ENCODE results near the gene NCDN.

The NCDN gene

DNA sequence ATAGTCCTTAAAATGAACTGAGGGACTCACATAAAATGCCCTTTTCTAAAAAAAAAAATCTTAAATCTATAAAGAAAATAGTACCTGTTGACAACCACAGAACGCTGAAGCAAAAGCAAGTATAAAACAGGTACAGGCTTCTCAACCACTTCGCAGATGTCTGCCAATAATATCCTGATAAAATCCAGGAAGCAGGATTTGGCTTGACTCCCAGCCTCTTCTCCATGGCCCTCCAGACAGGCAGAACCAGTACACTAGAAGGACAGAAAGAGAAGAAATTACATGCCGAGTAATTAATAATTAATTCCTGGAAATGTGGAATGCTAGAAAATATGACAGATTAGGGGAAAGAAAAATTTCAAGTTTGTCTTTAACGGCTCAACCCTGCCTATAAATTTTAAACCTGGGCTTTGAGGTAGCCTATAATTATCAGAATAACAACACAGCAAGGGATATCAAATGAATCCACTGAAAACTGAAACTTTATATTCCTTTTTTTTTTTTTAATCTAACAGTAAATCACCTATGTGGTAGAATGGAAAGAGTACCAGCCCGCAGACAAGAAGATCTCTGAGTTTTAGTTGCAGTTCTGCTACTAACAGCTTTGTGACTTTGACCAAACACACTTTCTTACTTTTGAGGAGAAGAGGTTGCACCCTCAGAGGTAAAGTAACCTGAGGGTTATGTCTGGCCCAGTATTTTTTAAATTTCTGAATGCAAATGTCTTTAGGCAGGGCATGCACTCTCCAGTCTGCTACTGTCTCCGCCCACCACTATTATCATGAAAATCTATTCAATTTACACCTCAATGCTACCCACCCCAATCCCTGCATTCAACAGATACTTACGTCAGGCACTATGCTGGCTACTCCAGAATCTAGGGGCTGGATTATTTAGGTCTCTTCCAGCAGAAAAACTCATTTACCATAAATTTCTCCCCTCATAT lies 3.1 kb upstream of the NCDN start:
- DNase-seq (ENCODE audit: low read depth): no peak

DNA sequence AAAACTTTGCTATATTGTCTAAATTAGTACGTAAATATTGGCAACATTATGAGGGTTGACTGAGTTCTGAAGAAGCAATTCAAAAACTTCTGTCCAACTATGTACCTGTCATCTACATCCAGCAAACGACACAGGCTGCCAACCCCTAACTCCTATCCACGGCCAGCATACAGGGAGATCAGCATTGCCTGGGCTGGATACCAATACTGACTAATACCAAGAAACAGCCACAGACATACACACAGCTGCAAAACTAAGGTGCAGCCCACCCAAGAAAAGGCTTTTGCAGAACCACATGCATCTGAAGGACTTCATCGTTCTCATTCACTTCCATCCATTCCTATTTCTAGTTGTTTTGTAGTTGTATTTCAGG lies 2.4 kb upstream of the NCDN start:
- no peak for DNase-seq (ENCODE audit: low read depth)

DNA sequence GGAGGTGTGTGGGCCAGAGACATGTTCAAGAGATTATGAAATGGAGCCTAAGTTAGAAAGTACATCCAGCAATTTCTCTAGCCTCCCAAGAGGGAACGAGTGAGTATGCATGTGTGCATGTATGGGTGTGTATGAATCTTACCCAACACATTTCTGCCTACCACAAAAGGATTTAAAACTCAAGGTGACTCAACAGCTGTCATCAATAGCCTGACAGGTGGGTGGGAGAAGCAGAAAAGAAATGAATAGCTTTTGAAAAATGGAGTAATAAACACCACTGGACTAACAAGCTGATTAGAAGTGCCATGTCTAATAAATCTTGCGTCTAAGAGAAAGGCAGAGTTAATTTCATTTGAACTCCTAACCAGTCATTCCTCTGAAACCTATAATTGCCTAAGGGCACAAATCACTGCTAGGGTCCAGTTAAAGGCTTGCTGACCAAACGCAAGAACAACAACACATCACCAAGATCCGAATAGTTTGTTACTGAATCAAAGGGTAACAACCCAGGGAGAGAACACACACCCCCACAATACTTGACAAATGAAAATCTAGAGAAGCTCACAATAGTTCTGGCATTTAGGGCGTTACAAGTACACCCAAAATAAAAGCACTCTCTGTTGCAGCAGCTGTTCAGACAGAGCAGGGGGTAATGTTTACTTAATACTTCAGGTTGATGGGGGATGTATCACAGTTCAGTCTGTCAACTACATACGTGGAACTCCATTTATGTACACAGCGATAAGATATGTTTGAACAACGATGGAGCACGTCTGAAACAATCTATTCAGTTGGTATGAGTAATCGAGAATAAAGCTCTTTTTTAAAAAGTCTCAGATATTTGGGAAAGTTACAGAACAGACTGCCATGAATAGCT lies 1.8 kb upstream of the NCDN start:
- DNase-seq (ENCODE audit: low read depth): no peak

DNA sequence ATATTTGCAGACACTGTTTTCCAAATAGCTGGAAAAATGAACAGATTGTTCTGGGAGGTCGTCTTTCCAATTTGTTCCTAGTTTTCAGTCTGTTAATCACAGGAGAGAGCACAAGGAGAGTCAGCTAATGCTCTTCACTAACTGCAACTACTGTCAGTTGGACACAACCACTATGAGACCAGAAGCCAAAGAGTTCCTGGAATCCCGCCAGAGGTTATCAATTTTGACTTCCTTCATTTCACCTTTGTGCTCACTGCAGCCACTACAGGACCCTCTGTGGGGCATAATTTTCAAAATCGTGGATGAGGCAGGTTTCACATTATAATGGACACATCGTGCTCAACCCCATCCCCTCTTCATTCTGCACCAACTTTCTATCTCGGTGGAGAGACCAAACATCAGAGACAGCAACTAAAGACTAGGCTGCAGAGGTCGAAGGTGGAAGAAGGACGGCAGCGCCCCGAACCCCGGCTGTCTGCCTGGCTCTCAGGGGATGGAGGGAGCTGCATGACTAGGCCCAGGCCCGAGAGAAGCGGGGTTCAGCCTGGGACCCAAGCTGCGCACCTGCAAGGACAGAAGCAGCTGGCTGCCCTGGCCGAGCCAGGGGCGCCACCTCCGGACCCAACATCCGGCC lies 998 bp upstream of the NCDN start:
- no peak for DNase-seq (ENCODE audit: low read depth)

DNA sequence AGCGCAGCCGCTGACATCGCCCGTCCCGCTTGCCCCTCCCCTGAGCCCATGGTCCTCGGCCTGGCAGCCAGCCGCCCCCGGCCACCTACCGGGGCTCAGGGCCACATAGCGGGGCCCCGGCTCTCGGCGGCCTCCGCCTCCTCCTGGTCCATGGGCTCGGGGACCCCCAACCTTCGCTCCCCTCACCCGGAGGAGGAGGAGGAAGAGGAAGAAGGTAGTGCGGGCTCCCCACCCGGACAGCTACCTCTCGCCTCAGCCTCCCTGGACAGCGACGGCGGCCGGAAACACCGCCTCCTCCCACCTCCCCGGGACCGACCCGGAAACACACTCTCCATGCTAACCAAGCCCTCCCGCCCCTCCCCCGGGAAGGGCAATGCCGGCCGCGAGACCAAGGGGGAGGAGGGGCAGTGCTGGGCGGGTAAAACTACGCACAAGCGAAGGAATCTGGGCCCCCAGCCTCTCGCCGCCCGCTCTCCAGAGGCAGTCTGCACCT lies 435 bp upstream of the NCDN start, which contains the start of gene KIAA0319L:
TSS of gene KIAA0319L (minus strand) at position 286 of the 493 bp plus-strand sequence. CDS start 2,912 bp downstream, outside the sequence.
- no peak for DNase-seq (ENCODE audit: low read depth)

DNA sequence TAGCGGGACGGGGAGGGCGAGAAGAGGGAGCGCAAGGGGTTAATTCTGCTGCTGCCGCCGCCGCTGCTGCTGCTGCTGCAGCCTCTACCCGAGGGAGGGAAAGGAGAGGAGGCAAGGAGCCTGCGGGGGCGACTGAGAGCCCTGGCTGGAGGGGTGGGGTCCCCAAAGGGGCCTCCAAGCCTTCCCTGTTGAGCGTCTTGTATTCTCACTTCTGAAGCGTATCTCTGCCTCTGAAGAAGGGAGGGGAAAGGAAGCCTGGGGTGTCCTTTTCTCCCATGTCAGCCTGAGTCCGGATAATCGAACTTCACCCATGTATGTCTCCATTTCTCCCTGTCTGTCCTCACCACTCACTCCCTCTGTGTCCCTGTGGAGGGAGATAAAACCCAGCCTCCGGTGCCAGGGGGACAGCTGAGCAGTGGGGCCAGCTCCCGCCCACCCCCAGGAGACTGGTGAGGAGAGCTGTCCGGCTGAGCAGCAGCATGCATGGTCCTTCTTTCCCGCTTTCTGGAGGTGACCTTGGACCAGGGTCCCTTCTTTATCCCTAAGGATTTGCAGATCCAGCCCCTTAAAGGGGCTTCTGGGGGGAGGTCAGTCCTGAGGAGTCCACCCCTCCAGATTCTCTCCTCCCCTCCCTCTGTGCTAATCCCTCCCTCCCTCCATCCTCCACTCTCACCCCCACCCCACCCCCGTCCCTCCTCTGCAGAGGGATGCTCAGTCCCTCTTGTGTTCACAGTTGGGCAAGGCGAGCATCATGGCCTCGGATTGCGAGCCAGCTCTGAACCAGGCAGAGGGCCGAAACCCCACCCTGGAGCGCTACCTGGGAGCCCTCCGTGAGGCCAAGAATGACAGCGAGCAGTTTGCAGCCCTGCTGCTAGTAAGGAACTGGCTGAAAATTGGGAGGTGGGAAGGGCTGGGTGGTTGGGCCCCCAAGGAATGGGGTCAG lies 1.0 kb downstream of the NCDN start:
- no peak for DNase-seq (ENCODE audit: low read depth)

DNA sequence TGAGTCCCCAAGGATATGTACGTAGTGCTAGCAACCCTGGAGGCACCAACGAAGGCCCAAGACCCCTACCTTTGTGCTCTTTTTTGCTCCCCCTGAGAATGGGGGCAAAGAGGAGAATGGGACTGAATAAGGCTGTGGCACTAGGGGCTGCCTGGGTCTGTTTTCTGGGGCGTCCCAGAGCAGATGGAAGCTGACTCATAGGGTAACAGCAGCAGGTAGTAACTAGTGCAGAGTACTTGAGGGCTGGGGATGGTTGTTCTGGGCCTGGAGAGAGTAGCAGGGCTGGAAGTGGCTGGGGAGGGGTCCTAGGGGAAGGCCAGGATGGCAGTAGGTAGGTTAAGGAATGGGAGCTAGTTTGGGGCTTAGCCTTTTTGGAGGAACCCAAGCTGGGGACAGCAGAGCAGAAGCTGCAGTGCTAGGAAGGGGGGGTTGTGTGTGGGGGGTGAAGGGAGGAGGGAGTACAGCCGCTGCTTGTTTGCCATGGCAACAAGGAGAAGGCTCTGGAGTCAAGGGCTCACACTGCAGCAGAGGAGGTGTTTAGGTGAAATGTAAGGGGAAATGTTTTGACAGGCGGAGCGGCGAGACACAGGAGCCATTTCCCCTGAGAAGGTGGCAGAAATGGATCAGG lies 1.8 kb downstream of the NCDN start:
- no peak for DNase-seq (ENCODE audit: low read depth)

DNA sequence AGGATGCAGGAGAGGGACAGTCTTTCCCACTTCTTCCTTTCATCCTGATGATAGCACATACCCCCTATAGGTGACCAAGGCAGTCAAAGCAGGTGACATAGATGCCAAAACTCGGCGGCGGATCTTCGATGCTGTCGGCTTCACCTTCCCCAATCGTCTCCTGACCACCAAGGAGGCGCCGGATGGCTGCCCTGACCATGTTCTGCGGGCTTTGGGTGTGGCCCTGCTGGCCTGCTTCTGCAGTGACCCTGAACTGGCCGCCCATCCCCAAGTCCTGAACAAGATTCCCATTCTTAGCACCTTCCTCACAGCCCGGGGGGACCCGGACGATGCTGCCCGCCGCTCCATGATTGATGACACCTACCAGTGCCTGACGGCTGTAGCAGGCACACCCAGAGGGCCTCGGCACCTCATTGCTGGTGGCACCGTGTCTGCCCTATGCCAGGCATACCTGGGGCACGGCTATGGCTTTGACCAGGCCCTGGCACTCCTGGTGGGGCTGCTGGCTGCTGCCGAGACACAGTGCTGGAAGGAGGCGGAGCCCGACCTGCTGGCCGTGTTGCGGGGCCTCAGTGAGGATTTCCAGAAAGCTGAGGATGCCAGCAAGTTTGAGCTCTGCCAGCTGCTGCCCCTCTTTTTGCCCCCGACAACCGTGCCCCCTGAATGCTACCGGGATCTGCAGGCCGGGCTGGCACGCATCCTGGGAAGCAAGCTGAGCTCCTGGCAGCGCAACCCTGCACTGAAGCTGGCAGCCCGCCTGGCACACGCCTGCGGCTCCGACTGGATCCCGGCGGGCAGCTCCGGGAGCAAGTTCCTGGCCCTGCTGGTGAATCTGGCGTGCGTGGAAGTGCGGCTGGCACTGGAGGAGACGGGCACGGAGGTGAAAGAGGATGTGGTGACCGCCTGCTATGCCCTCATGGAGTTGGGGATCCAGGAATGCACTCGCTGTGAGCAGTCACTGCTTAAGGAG lies 2.9 kb downstream of the NCDN start:
- no peak for DNase-seq (ENCODE audit: low read depth)

DNA sequence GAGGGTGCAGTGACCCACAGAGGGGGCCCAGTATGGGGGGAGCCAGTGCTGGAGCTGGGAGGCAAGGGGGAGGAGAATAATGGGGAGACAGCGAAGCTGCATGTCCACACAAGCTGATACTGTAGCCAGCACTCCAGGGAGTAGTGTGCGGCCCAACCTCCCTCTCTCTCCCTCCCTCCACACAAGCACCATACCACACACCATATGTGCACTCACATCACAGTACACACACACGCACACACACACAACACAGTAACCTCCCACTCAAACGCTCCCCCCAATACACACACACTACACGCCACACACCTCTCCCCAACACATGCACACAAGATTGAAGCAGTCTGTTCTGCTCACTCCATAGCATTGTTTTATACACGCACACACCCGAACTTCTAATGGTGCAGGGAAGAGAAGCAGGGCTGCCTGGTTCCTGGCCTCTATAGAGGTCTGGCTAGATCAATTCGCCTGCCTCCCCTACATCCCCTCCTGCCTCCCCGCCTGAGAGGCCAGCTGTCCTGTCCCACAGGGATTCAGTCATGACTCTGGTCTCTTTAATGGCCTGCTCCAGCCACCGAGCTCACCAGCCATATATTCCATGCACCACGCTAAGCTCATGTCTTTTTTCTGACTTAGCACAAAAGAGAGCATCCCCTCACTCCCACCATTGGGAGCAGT lies 3.8 kb downstream of the NCDN start:
- no peak for DNase-seq (ENCODE audit: low read depth)

DNA sequence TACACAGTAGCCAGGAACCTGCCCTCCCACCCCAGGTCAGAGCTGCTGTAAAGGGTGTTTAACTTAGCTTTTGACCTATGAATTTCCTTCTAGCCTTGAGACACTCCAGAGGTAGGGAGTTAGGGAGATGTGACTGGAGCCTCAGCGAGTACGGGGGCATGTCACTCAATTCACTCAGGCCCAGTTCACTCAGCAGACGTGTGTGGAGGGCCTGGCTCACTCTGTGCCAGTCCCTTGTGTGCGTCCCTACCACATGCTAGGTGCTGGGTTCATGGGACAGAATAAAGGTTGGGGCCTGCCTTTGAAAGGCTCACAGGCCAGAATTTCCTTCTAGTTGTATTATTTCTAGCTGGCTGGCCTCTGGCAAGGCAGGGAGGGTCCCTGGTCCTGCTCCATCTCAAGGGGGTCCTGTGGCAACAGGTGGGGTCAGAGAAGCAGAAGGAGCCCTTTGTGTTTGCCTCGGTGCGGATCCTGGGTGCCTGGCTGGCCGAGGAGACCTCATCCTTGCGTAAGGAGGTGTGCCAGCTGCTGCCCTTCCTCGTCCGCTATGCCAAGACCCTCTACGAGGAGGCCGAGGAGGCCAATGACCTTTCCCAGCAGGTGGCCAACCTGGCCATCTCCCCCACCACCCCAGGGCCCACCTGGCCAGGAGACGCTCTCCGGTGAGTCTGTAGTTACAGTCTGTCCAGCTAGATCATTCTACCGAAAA lies 4.5 kb downstream of the NCDN start:
- DNase-seq (ENCODE audit: low read depth): no peak

DNA sequence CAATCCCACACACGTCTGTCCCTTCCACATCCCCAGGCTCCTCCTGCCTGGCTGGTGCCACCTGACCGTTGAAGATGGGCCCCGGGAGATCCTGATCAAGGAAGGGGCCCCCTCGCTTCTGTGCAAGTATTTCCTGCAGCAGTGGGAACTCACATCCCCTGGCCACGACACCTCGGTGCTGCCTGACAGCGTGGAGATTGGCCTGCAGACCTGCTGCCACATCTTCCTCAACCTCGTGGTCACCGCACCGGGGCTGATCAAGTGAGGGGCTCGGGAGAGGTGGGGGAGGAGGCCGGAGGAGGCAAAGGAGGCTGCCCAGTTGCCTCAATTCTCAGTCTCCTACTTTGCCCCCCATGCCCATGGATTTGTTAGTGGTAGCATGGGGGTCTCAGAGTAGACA lies 5.6 kb downstream of the NCDN start:
- DNase-seq (ENCODE audit: low read depth): no peak

DNA sequence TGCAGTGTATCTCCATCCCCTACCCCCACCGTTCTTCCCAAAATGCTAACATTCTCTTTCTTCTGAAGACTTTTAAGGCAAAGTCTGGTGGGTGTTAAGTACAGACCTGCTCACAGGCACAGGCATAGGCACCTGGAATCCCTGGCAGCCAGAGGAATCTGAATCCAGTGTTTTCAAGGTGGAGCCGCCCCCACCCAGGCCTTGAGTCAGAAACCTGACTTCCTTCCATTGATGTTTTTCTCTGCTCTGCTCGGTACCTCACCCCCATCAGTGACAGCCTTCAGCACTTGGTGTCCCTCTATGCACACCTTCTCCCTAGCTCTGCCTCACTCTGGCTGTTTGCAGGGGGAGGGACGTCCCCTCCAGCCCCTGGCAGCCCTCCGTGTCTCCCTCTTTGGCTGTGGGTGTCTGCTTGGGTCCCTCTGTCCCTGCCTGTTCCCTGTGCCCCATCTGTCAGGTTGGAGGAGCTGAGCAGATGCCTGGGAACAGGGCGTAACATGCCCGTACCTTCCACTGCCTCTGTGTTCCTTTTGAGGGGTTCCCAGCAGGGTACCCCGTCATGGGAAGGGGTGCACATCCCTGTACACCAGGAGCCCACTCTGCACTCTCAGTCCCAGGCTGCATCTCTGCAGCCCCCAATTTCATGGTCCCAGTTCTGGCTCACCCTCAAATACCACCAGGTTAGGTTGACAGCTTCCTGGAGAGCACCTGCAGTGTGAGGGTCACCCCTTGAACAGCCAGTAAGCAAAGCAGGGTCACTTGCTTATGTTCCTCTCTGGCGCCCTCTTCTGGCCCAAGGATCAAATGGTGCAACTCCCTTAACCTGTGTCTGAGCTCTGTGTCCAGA lies 6.7 kb downstream of the NCDN start:
- DNase-seq (ENCODE audit: low read depth): peak; percentile 50

DNA sequence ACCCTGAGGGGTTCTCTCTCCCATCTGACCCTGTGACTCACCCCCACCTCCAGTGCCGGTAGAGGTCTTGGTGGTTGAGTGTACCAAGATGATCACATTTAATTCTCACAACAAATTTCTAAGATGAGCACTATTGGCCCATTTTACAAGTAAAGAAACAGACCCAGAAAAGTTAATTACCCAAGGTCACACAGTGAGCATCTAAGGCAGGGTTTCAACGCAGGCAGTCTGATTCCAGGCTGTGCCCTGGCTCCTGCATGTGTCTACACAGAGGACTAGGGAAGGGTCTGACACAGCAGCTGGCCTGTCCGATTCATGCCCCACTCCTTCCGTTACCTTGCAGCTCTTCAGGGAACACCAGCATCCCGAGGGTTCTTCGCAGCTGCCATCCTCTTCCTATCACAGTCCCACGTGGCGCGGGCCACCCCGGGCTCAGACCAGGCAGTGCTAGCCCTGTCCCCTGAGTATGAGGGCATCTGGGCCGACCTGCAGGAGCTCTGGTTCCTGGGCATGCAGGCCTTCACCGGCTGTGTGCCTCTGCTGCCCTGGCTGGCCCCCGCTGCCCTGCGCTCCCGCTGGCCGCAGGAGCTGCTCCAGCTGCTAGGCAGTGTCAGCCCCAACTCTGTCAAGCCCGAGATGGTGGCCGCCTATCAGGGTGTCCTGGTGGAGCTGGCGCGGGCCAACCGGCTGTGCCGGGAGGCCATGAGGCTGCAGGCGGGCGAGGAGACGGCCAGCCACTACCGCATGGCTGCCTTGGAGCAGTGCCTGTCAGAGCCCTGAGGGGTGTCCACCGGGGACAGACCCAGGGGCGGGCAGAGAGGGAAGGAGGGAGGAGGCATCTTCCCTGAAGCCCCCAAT lies 7.5 kb downstream of the NCDN start:
- DNase-seq (ENCODE audit: low read depth): no peak

DNA sequence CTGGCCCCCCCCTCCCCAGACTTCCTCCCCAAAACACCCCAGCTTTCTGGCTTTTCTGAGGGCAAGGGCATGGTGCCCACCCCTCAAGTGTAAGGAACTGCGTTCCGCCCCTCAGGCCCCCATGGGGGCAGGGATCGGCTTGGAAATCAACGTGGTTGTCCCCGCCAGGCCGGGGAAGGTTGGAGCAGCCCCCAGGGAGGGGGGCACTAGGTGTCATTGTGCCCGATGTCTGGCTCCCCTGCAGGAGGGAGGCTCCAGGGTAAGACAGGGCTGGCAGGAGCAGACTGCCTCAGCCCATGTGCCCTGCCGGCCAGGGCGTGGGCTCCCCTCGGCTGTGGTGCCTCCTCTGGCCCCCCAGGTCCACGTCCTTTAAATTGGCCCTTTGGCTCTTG lies 8.1 kb downstream of the NCDN start:
- DNase-seq (ENCODE audit: low read depth): no peak

DNA sequence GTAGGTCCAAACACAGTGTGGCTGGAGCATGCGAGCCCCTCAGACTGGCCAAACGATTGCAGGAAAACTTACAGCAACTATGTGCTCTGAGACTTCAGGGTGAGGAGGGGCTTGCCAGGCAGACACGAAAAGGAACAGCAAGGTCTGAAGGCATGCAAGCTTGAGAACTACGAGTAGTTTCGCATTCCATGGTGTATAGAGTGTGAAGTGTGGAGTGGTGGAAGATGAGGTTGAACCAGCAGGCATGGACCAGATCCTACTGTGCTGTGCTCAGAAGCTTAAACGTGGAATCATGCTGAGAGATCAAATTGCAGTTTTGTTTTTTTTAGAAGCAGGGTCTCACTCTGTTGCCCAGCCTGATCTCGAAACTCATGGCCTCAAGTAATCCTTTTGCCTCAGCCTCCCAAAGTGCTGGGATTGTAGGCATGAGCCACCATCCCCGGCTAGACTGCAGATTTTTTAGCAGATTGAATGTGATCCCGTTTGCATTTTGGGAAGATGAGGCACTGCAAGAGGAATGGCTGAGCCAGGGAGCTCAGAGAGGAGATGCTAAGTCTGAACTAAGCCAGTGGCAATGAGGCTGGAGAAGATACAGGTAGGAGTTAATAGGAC lies 10.5 kb downstream of the NCDN start:
- DNase-seq (ENCODE audit: low read depth): no peak

DNA sequence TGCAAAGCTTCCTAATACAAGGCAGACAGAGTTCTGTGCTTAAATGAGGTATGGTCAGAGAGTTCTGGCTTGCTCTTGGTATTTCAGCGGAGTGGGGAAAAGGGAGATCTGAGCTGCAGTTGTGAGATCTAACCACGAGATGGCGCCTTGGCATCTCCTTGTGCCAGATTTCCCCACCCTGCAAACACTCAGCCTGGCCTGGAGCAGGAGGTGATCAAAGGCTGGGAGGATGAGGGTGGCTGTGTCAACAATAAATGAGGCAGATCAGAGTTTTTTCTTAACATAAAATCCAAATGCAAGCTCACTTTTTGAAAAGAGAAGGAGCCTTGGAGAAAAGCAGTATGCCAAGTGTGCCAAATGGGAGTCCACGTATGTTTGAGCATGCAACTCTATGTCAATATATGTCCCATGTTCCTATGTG lies 11.4 kb downstream of the NCDN start:
- DNase-seq (ENCODE audit: low read depth): no peak
